Measurements from ENCODE around the gene MTCH2.
A peak's percentile ranks its signal among the peaks of the same experiment; 100 is the strongest.
"Not testable (repeated sequence)": the region's sequence is repeated elsewhere in the genome, so short reads cannot be mapped to it uniquely, and the experiment has no call there.

The MTCH2 gene

DNA sequence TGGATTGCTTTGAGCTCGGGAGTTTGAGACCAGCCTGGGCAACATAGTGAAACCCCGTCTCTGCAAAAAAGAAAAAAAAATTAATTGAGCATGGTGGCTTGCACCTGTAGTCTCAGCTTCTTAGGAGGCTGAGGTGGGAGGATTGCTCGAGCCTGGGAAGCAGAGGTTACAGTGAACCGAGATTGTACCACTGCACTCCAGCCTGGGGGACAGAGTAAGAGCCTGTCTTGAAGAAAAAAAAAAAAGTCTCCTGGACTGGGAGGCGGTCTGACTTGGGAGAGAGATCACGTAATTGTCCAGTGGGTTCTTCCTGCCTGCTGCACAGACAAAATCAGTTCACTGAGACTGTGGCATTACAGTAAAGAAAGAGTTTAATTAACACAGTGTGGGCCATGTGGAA lies 3.1 kb upstream of the MTCH2 start:
- CTCF ChIA-PET: no interaction called here
- TF ChIP-seq, protein P1, sequence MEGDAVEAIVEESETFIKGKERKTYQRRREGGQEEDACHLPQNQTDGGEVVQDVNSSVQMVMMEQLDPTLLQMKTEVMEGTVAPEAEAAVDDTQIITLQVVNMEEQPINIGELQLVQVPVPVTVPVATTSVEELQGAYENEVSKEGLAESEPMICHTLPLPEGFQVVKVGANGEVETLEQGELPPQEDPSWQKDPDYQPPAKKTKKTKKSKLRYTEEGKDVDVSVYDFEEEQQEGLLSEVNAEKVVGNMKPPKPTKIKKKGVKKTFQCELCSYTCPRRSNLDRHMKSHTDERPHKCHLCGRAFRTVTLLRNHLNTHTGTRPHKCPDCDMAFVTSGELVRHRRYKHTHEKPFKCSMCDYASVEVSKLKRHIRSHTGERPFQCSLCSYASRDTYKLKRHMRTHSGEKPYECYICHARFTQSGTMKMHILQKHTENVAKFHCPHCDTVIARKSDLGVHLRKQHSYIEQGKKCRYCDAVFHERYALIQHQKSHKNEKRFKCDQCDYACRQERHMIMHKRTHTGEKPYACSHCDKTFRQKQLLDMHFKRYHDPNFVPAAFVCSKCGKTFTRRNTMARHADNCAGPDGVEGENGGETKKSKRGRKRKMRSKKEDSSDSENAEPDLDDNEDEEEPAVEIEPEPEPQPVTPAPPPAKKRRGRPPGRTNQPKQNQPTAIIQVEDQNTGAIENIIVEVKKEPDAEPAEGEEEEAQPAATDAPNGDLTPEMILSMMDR (IDR thresholded peaks at IDR 0.05; ENCODE audit: insufficient read depth, low read length, missing control alignments): no peak
- no peak for DNase-seq (ENCODE audit: low read depth, low spot score)
- H3K4me3 ChIP-seq (ENCODE audit: low read depth, low read length): no peak overlapping the region
- POLR2A ChIA-PET: no interaction called here

DNA sequence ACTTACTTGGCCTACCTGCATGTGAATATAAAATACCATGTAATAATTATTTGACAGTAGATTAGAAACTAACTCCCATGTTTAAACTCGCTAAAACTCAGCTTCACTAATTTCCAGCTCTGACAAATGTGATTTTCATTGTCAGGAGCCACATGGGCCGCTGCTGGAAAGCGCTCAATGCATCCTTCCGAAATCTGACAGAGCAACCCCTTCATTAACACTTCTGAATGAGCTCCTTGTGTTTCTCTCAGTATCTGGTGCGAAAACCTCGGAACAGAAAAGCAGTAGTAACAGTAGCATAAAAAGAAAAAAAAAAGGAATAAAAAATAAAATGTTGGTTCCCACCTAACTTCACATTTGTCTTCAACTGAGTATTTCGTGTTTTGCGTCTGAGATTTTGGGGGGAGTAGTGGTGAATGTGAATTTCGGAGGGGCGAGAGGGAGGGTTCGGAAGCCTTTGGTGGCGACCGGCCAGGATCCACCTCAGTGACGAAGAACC lies 710 bp downstream of the MTCH2 start:
- no peak for DNase-seq (ENCODE audit: low read depth, low spot score)
- ChIA-PET POLR2A (no interaction called here), CTCF (interaction anchor here (0.7 to 1.1 kb wide), 2 partner anchors 10 to 26 kb away, joined by 3 read pairs; no protein-coding TSS in a partner anchor)
- H3K4me3 ChIP-seq (ENCODE audit: low read depth, low read length): peak overlapping the region; percentile 95
- TF ChIP-seq, protein P1 (IDR thresholded peaks at IDR 0.05; ENCODE audit: insufficient read depth, low read length, missing control alignments): no peak

DNA sequence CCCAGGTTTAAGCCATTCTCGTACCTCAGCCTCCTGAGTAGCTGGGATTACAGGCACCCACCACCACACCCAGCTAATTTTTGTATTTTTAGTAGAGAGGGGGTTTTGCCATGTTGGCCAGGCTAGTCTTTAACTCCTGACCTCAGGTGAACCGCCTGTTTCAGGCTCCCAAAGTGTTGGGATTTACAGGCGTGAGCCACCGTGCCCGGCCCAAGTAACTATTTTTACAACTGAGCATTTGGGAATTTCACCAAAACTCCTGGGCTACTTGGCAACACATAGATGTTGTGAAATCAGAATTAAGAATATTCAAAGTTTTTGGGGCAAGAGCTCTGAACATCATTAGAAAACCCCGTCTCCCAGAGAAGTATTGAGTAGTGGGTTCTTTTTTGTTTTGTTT lies 1.9 kb downstream of the MTCH2 start:
- DNase-seq (ENCODE audit: low read depth, low spot score); CTCF ChIA-PET; POLR2A ChIA-PET; H3K4me3 ChIP-seq (ENCODE audit: low read depth, low read length): not testable (repeated sequence)

DNA sequence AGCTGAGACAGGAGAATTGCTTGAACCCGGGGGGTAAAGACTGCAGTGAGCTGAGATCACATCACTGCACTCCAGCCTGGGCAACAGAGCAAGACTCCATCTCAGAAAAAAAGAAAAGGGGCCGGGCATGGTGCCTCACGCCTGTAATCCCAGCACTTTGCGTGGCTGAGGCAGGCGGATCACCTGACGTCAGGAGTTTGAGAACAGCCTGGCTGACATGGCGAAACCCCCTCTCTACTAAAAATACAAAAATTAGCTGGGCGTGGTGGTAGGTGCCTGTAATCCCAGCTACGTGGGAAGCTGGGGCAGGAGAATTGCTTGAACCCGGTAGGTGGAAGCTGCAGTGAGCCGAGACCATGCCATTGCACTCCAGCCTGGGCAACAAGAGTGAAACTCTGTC lies 6.0 kb downstream of the MTCH2 start:
- CTCF ChIA-PET: interaction anchor here (1.2 to 1.9 kb wide), 2 partner anchors 7 to 10 kb away, joined by 3 to 5 read pairs; no protein-coding TSS in a partner anchor
- H3K4me3 ChIP-seq (ENCODE audit: low read depth, low read length); POLR2A ChIA-PET; DNase-seq (ENCODE audit: low read depth, low spot score): not testable (repeated sequence)

DNA sequence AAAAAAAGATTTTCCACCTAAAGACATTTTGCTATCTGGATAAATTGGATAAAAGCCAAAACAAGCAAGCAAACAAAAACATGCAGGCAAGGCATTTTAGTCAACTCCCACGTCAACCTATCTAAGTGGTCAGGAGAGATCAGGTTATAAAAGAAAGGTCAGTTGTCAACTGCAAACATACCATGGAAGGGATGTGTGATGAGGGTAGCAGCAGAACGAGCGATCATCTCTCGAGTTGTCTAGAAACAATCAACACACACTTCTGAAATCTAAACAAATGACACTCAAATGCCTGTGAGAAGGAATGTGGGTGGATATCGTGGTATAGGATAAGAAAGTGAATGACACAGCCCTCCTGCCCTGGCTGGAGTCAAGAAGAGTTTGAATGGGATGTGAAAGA lies 10.9 kb downstream of the MTCH2 start:
- DNase-seq (ENCODE audit: low read depth, low spot score): no peak
- ChIA-PET POLR2A (no interaction called here), CTCF (interaction anchor here (1.0 kb wide), 1 partner anchor 10 kb away, joined by 3 read pairs; no protein-coding TSS in a partner anchor)
- TF ChIP-seq, protein P1 (IDR thresholded peaks at IDR 0.05; ENCODE audit: insufficient read depth, low read length, missing control alignments): no peak
- H3K4me3 ChIP-seq (ENCODE audit: low read depth, low read length): no peak overlapping the region

DNA sequence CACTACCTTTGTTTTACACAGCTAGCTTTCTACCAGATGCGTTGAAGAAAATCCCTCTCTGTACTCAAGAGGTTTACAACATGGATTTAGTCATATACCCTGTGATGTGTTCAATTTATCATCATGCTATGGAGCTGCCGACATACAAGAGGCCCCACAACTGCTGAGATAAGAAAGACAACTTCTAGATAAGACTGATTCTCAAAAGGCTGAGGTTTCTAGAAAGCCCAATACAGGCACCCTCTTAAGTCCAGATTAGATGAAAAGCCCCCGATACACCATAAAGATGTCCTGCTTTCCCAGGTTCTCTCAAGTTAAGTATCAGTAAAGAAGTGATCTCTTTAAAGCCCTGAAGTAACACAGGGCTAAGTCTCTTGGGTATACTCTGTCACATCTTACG lies 14.3 kb downstream of the MTCH2 start:
- POLR2A ChIA-PET: interaction anchor here (1.2 kb wide), 1 partner anchor 16 kb away, joined by 5 read pairs; no protein-coding TSS in a partner anchor
- TF ChIP-seq, protein P1 (IDR thresholded peaks at IDR 0.05; ENCODE audit: insufficient read depth, low read length, missing control alignments): no peak
- no peak overlapping the region for H3K4me3 ChIP-seq (ENCODE audit: low read depth, low read length)
- no peak for DNase-seq (ENCODE audit: low read depth, low spot score)
- CTCF ChIA-PET: interaction anchor here (1.7 to 3.0 kb wide), 3 partner anchors 9 to 75 kb away, joined by 3 to 16 read pairs (median 5); no protein-coding TSS in a partner anchor

DNA sequence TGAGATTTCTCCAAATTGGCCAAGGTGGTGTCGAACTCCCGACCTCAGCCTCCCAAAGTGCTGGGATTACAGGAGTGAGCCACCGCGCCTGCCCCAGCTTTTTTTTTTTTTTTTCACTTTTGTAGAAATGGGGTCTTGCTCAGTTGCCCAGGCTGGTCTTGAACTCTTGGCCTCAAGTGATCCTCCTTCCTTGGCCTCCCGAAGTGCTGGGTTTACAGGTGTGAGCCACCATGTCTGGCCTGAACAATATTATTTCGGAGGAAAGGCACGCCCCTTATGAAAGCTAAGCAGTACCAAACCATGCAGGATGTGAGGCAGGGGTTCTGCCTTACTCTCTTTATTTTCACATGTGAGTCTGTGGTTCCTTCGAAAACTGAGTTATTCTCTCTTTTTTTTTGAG lies 16.1 kb downstream of the MTCH2 start:
- TF ChIP-seq, protein P1 (IDR thresholded peaks at IDR 0.05; ENCODE audit: insufficient read depth, low read length, missing control alignments): no peak
- DNase-seq (ENCODE audit: low read depth, low spot score): no peak
- H3K4me3 ChIP-seq (ENCODE audit: low read depth, low read length): no peak overlapping the region
- CTCF ChIA-PET: interaction anchor here (1.3 kb wide), 1 partner anchor 10 kb away, joined by 3 read pairs; no protein-coding TSS in a partner anchor
- POLR2A ChIA-PET: no interaction called here

Measured in AG04449 (cell line).